Keratinocyte (primary cell): ENCODE measurements around the gene MIER3. TPM values are rescaled to one million over a fixed set of nuclear protein-coding genes. Genes with fewer than 3 reads are reported as not detected.

ENCODE experiments used
- DNase-seq: peaks from one replicate; pipeline ENCODE4 v3.0.0-alpha.2; 2011; ENCODE audit warnings: low read depth, missing footprints, low spot score
- FAIRE-seq: peaks from 2 replicates; lab custom pipeline; 2011; peaks lifted over from hg19 to GRCh38; lab: Jason Lieb, UNC
- H2AFZ ChIP-seq: 2 replicates; pipeline ENCODE4 v1.6.0; 2012; ENCODE audit warnings: low read length, control low read depth, inconsistent platforms; ENCODE audit not compliant: control insufficient read depth
- H3K27ac ChIP-seq: 2 replicates; pipeline ENCODE4 v1.5.1; 2011; ENCODE audit warnings: low read length; ENCODE audit not compliant: control insufficient read depth, insufficient read depth
- H3K27me3 ChIP-seq: 3 replicates; pipeline ENCODE4 v1.6.0; 2011; ENCODE audit warnings: low read length; ENCODE audit not compliant: control insufficient read depth, insufficient read depth; ENCODE audit errors: extremely low read depth
- H3K36me3 ChIP-seq, 2 experiments: 2 replicates in 1 of 2; 3 replicates in 1 of 2; pipeline ENCODE4 v1.5.1; 2011; ENCODE audit warnings: low read length in 2 of 2, mild to moderate bottlenecking in 1 of 2; ENCODE audit not compliant: control insufficient read depth in 2 of 2, insufficient read depth in 2 of 2; ENCODE audit errors: extremely low read depth in 1 of 2
- H3K4me1 ChIP-seq: 3 replicates; pipeline ENCODE4 v1.5.1; 2011; ENCODE audit warnings: low read length; ENCODE audit not compliant: control insufficient read depth, insufficient read depth; ENCODE audit errors: extremely low read depth
- H3K4me2 ChIP-seq: 3 replicates; pipeline ENCODE4 v1.6.0; 2011; ENCODE audit warnings: low read depth, low read length; ENCODE audit not compliant: control insufficient read depth, insufficient read depth; ENCODE audit errors: extremely low read depth
- H3K4me3 ChIP-seq, 3 experiments: fragments of 200-600 bp in 1 of 3; sonication (generic) in 1 of 3; 2 replicates in 2 of 3; 3 replicates in 1 of 3; pipeline ENCODE4 v1.5.1; 2011 to 2016; ENCODE audit warnings: low read length in 3 of 3, mild to moderate bottlenecking in 3 of 3, control low read depth in 2 of 3, inconsistent platforms in 1 of 3, low read depth in 1 of 3, mixed read lengths in 1 of 3, mixed run types in 1 of 3, moderate library complexity in 1 of 3; ENCODE audit not compliant: control insufficient read depth in 2 of 3, insufficient read depth in 2 of 3; ENCODE audit errors: extremely low read depth in 1 of 3
- H3K79me2 ChIP-seq: 2 replicates; pipeline ENCODE4 v1.6.0; 2012; ENCODE audit warnings: low read length; ENCODE audit not compliant: control insufficient read depth, insufficient read depth
- H3K9ac ChIP-seq: 3 replicates; pipeline ENCODE4 v1.6.0; 2011; ENCODE audit warnings: low read length; ENCODE audit not compliant: control insufficient read depth, insufficient read depth; ENCODE audit errors: extremely low read depth
- H3K9me1 ChIP-seq: 3 replicates; pipeline ENCODE4 v1.6.0; 2011; ENCODE audit warnings: low read length; ENCODE audit not compliant: control insufficient read depth, insufficient read depth; ENCODE audit errors: extremely low read depth
- H3K9me3 ChIP-seq: 2 replicates; pipeline ENCODE4 v1.5.1; 2012; ENCODE audit warnings: low read depth, low read length; ENCODE audit not compliant: control insufficient read depth
- H4K20me1 ChIP-seq: 3 replicates; pipeline ENCODE4 v1.6.0; 2011; ENCODE audit warnings: low read length; ENCODE audit not compliant: control insufficient read depth, insufficient read depth; ENCODE audit errors: extremely low read depth
- CTCF ChIP-seq, 3 experiments: IDR thresholded peaks in 1 of 3; conservative IDR thresholded peaks in 1 of 3; optimal IDR thresholded peaks in 1 of 3; 2 replicates in 2 of 3; 3 replicates in 1 of 3; pipeline versions ENCODE3 to v1.5.1; 2011; ENCODE audit warnings: low read length in 3 of 3, mild to moderate bottlenecking in 3 of 3, moderate library complexity in 2 of 3, control low read depth in 1 of 3, inconsistent platforms in 1 of 3; ENCODE audit not compliant: insufficient read depth in 2 of 3; ENCODE audit errors: extremely low read depth in 1 of 3
- EZH2 ChIP-seq: IDR thresholded peaks from one replicate; pipeline ENCODE4 v1.6.1; 2012; ENCODE audit warnings: inconsistent platforms, mild to moderate bottlenecking, low read length, moderate library complexity
- dilution Hi-C: fragments of 300-500 bp; cut with MboI; formaldehyde crosslinking; loops from one replicate; pipeline ENCODE4 v1.7.0; 2020; ENCODE audit warnings: low sequenced_read_pairs; ENCODE audit not compliant: extremely low pct_ligation_motif_present
- polyA plus RNA-seq, 5 experiments: library from polyadenylated mRNA; depleted of rRNA in 3 of 5; stranded (reverse) in 3 of 5; stranded (forward) in 1 of 5; unstranded in 1 of 5; fragments of >200 nt; gene quantifications; 1 replicate in 1 of 5; 2 replicates in 3 of 5; 3 replicates in 1 of 5; pipeline versions ENCODE4 v1.2.1 to v1.2.3, GENCODE V29; 2011 to 2012; ENCODE audit warnings: missing spikeins in 2 of 5, low read depth in 1 of 5, low replicate concordance in 1 of 5

MIER3 gene
- polyA plus RNA-seq, 1 donor (not counting 4 experiments of a cell fraction or from before 2014, with no cell fraction given), result 13.3 TPM

DNA sequence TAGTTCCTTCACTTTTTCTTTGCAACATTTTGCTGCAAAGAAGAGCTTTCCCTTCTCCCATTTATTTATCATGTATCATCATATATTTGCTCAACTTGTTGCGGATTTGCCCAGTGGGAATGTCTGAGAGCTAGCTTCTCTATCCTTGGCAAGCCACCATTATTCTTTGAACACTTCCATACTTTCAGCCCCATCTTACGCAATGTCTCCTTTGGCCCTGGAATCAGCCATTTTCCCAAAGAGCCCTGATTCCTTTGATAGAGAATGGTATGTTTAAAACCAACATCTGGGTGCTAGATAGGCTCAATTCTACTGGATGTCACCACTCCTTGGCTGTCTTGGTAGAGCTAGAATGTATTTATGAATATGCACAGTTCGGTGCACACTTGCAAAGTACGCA lies 55.2 kb downstream of the MIER3 start:
- TF ChIP-seq CTCF (optimal IDR thresholded peaks at IDR 0.05 in 1 of 3, IDR thresholded peaks at IDR 0.05 in 1 of 3, conservative IDR thresholded peaks at IDR 0.05 in 1 of 3; ENCODE audit: extremely low read depth in 1 of 3, insufficient read depth in 2 of 3, low read length in 3 of 3), result no peak
- TF ChIP-seq EZH2, result no peak
- dilution Hi-C loops, result no loop called here
- H3K27me3 ChIP-seq, result no peaks in the 10 kb centered on the region
- no peak overlapping the region for H3K9ac ChIP-seq
- H3K79me2 ChIP-seq, result no peaks in the 10 kb centered on the region
- no peak overlapping the region for H2AFZ ChIP-seq
- no peaks in the 10 kb centered on the region for H3K9me1 ChIP-seq
- H3K36me3 ChIP-seq, result peaks cover 0 to 4% of the 10 kb centered on the region in 2 experiments
- no peak overlapping the region for H3K4me2 ChIP-seq
- peaks cover 3% of the 10 kb centered on the region for H3K4me1 ChIP-seq
- FAIRE-seq (no peak), DNase-seq (no peak)
- no peaks in the 10 kb centered on the region for H4K20me1 ChIP-seq
- no peaks in the 10 kb centered on the region for H3K9me3 ChIP-seq
- no peak overlapping the region for H3K4me3 ChIP-seq
- H3K27ac ChIP-seq, result no peak overlapping the region

- no peak for FAIRE-seq
- Histone ChIP-seq H3K9me1 (no peaks in the 10 kb centered on the region), H3K4me1 (no peaks in the 10 kb centered on the region), H4K20me1 (no peaks in the 10 kb centered on the region), H3K27ac (no peak overlapping the region), H3K4me2 (no peak overlapping the region), H2AFZ (no peak overlapping the region), H3K79me2 (no peaks in the 10 kb centered on the region), H3K9ac (no peak overlapping the region), H3K36me3 (peaks cover 0 to 4% of the 10 kb centered on the region in 2 experiments), H3K27me3 (no peaks in the 10 kb centered on the region), H3K9me3 (no peaks in the 10 kb centered on the region), H3K4me3 (no peak overlapping the region)
- no peak for DNase-seq
- TF ChIP-seq CTCF (optimal IDR thresholded peaks at IDR 0.05 in 1 of 3, IDR thresholded peaks at IDR 0.05 in 1 of 3, conservative IDR thresholded peaks at IDR 0.05 in 1 of 3; ENCODE audit: extremely low read depth in 1 of 3, insufficient read depth in 2 of 3, low read length in 3 of 3), result no peak
- no peak for TF ChIP-seq EZH2
- dilution Hi-C loops, result no loop called here
Observed at GRCh38 chr5:56893251-56893951, 58.5 kb downstream of the MIER3 start.
